GM19372 (cell line): ENCODE measurements around the gene TWNK.

ENCODE experiments used
- ATAC-seq: cut with Tn5 transposase; IDR thresholded peaks from one replicate; pipeline ENCODE4 v1.9.1; 2021; ENCODE audit warnings: mild to moderate bottlenecking, low read depth, moderate library complexity; ENCODE audit not compliant: unreplicated experiment

The TWNK gene

GRCh38 chr10:100986952-100987684 lies at the start of gene TWNK, which contains the start of gene MRPL43:
TWNK (plus strand) TSS chr10:100987543; CDS start chr10:100988211, 668 bp downstream.
MRPL43 (minus strand) TSS chr10:100987497; CDS start chr10:100987443, 54 bp downstream.
- ATAC-seq, result peak; percentile 80

- ATAC-seq, result no peak
These were observed 47.5 kb upstream of the TWNK start for GRCh38 chr10:100939763-100940344.

GRCh38 chr10:100942229-100942628 lies 45.1 kb upstream of the TWNK start:
- ATAC-seq, result no peak

GRCh38 chr10:100943508-100943907 lies 43.8 kb upstream of the TWNK start:
- ATAC-seq, result no peak

GRCh38 chr10:100945754-100946153 lies 41.6 kb upstream of the TWNK start:
- no peak for ATAC-seq

- no peak for ATAC-seq
These were observed 38.4 kb upstream of the TWNK start for GRCh38 chr10:100948916-100949315.

- ATAC-seq, result no peak
These were observed 27.1 kb upstream of the TWNK start for GRCh38 chr10:100960251-100960650.

- ATAC-seq, result no peak
These were observed 24.8 kb upstream of the TWNK start for GRCh38 chr10:100962351-100963080.

GRCh38 chr10:100963826-100964225 lies 23.5 kb upstream of the TWNK start:
- no peak for ATAC-seq

GRCh38 chr10:100965820-100966219 lies 21.5 kb upstream of the TWNK start:
- ATAC-seq, result no peak

- no peak for ATAC-seq
These were observed 20.5 kb upstream of the TWNK start for GRCh38 chr10:100966887-100967286.

- no peak for ATAC-seq
These were observed 20.0 kb upstream of the TWNK start for GRCh38 chr10:100967332-100967731.

- no peak for ATAC-seq
These were observed 19.1 kb upstream of the TWNK start for GRCh38 chr10:100968062-100968736.

- no peak for ATAC-seq
These were observed 18.5 kb upstream of the TWNK start for GRCh38 chr10:100968863-100969186.

GRCh38 chr10:100969187-100970075 lies 17.9 kb upstream of the TWNK start, which contains the start of gene SEMA4G:
SEMA4G (plus strand) TSS chr10:100969504; CDS start chr10:100972913, 3,409 bp downstream.
- peak; percentile 51 for ATAC-seq

- ATAC-seq, result no peak
These were observed 17.0 kb upstream of the TWNK start for GRCh38 chr10:100970076-100970913.

- no peak for ATAC-seq
These were observed 16.2 kb upstream of the TWNK start for GRCh38 chr10:100970914-100971811.
